ENCODE results near the gene MAPK7.

DNA sequence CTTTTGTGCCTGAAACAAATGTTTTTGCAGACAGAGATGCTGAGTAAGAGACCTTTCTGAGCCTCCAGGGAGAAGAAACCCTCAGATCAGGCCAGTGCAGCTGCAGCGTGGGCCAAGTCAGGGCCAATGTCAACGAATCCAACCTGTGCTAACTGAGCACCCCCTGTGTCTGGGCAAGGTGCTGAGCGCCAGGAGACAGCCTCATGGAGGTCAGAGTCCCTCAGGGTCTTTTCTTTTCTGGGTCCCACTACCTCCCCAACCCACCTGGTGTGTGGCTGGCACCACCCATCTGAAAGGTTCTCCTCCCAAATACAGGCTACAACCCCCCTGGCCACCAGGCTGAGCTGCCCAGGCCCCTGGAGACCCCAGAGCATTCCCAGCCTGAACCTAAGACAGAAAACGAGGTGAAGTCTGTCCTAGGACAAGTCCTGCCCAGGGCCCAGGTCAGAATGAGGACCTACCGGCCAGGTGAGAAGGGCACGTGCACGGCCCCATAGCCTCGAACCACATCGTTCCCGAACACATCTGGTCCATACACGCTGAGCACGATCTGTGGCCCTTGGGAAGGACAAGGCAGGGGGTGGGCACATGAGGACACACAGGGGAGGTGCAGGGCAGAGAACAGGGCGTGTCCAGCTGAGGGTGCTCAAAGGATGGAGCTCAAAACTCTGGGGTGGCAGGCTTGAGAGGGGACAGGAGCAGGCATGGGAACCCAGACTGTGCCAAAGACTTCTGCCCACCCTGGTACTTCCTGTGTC is 30.8 kb upstream of the MAPK7 start:
- TF ChIP-seq, protein P1, sequence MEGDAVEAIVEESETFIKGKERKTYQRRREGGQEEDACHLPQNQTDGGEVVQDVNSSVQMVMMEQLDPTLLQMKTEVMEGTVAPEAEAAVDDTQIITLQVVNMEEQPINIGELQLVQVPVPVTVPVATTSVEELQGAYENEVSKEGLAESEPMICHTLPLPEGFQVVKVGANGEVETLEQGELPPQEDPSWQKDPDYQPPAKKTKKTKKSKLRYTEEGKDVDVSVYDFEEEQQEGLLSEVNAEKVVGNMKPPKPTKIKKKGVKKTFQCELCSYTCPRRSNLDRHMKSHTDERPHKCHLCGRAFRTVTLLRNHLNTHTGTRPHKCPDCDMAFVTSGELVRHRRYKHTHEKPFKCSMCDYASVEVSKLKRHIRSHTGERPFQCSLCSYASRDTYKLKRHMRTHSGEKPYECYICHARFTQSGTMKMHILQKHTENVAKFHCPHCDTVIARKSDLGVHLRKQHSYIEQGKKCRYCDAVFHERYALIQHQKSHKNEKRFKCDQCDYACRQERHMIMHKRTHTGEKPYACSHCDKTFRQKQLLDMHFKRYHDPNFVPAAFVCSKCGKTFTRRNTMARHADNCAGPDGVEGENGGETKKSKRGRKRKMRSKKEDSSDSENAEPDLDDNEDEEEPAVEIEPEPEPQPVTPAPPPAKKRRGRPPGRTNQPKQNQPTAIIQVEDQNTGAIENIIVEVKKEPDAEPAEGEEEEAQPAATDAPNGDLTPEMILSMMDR (IDR thresholded peaks at IDR 0.05), result no peak
- TF ChIP-seq POLR2AphosphoS5 (IDR thresholded peaks at IDR 0.05; ENCODE audit: low read depth, low read length) (no peak), TAF1 (IDR thresholded peaks at IDR 0.05; ENCODE audit: borderline replicate concordance, low read depth, low read length) (no peak), SIN3A (IDR thresholded peaks at IDR 0.05; ENCODE audit: borderline replicate concordance, low read depth, low read length) (no peak), MEF2A (IDR thresholded peaks at IDR 0.05; ENCODE audit: borderline replicate concordance, low read depth) (no peak), EP300 (IDR thresholded peaks at IDR 0.05; ENCODE audit: borderline replicate concordance in 1 of 2, low read depth in 1 of 2, low read length in 1 of 2) (no peak), RCOR1 (IDR thresholded peaks at IDR 0.05; ENCODE audit: low read length) (no peak), TCF12 (IDR thresholded peaks at IDR 0.05) (no peak)
- TF ChIP-seq, protein P2, sequence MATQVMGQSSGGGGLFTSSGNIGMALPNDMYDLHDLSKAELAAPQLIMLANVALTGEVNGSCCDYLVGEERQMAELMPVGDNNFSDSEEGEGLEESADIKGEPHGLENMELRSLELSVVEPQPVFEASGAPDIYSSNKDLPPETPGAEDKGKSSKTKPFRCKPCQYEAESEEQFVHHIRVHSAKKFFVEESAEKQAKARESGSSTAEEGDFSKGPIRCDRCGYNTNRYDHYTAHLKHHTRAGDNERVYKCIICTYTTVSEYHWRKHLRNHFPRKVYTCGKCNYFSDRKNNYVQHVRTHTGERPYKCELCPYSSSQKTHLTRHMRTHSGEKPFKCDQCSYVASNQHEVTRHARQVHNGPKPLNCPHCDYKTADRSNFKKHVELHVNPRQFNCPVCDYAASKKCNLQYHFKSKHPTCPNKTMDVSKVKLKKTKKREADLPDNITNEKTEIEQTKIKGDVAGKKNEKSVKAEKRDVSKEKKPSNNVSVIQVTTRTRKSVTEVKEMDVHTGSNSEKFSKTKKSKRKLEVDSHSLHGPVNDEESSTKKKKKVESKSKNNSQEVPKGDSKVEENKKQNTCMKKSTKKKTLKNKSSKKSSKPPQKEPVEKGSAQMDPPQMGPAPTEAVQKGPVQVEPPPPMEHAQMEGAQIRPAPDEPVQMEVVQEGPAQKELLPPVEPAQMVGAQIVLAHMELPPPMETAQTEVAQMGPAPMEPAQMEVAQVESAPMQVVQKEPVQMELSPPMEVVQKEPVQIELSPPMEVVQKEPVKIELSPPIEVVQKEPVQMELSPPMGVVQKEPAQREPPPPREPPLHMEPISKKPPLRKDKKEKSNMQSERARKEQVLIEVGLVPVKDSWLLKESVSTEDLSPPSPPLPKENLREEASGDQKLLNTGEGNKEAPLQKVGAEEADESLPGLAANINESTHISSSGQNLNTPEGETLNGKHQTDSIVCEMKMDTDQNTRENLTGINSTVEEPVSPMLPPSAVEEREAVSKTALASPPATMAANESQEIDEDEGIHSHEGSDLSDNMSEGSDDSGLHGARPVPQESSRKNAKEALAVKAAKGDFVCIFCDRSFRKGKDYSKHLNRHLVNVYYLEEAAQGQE (IDR thresholded peaks at IDR 0.05; ENCODE audit: low read depth, low read length), result no peak
- TF ChIP-seq, protein P3, sequence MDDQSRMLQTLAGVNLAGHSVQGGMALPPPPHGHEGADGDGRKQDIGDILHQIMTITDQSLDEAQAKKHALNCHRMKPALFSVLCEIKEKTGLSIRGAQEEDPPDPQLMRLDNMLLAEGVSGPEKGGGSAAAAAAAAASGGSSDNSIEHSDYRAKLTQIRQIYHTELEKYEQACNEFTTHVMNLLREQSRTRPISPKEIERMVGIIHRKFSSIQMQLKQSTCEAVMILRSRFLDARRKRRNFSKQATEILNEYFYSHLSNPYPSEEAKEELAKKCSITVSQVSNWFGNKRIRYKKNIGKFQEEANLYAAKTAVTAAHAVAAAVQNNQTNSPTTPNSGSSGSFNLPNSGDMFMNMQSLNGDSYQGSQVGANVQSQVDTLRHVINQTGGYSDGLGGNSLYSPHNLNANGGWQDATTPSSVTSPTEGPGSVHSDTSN (IDR thresholded peaks at IDR 0.05), result no peak

Measured in SK-N-SH (cell line).